Subcutaneous adipose tissue (tissue), 4 donors: ENCODE results near the gene ANKS1A. TPM values are rescaled to one million over a fixed set of nuclear protein-coding genes. Genes with fewer than 3 reads are reported as not detected.

Experiments used
- CTCF ChIP-seq: fragments of 450-650 bp; IDR thresholded peaks from one replicate; pipeline ENCODE4 v1.5.1; 2016; ENCODE audit warnings: low read depth, mild to moderate bottlenecking, control low read depth, antibody characterized with exemption, moderate library complexity
- total RNA-seq, 4 donors: library from RNA; depleted of rRNA; stranded (reverse); fragments of >200 nt; gene quantifications; one replicate each; pipeline ENCODE4 v1.1.0, GENCODE V29; 2016

Gene ANKS1A
- total RNA-seq, 4 donors from 2014 or later, result 11.6 to 31.3 (median 19.2) TPM

- TF ChIP-seq CTCF, result no peak
Measured at GRCh38 chr6:35007016-35007415, 118.0 kb downstream of the ANKS1A start.

GRCh38 chr6:35008858-35009257 lies 119.8 kb downstream of the ANKS1A start:
- no peak for TF ChIP-seq CTCF

GRCh38 chr6:35011096-35012041 lies 122.3 kb downstream of the ANKS1A start:
- no peak for TF ChIP-seq CTCF

GRCh38 chr6:35013701-35014100 lies 124.6 kb downstream of the ANKS1A start:
- TF ChIP-seq CTCF, result no peak

GRCh38 chr6:35014341-35014740 lies 125.3 kb downstream of the ANKS1A start:
- no peak for TF ChIP-seq CTCF

GRCh38 chr6:35014786-35015185 lies 125.7 kb downstream of the ANKS1A start:
- TF ChIP-seq CTCF, result no peak

GRCh38 chr6:35015476-35015875 lies 126.4 kb downstream of the ANKS1A start:
- no peak for TF ChIP-seq CTCF
